Measurements from ENCODE around the gene TUB. TPM values are rescaled to one million over a fixed set of nuclear protein-coding genes. Genes with fewer than 3 reads are reported as not detected.

TUB gene
- total RNA-seq, 1 donor from 2014 or later: 2.8 TPM

DNA sequence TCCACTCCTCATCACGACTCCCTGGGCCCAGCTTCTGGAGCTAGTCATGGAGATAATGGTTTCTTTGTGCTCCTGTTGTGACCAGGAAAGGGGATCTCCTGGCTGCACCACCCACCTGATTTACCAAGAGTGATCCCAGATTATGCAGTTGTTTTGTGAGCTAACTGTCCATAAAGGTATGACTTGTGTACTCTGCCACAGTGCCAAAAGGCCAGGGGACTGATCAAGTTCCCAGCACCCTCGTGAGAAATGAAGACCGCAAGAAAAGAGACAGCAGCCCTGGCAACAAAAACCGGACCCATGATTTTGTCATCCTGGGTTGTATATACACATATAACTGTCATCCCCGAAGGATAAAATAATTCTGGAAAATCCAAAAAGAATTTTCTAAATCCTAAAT lies 26.6 kb downstream of the TUB start:
- no peaks in the 10 kb centered on the region for H3K9me3 Mint-ChIP-seq (ENCODE audit: unreplicated experiment)
- H3K27ac Mint-ChIP-seq (ENCODE audit: unreplicated experiment): no peak overlapping the region
- H3K36me3 Mint-ChIP-seq (ENCODE audit: unreplicated experiment): no peaks in the 10 kb centered on the region
- no peak for DNase-seq
- H3K4me1 Mint-ChIP-seq (ENCODE audit: low read depth, unreplicated experiment): no peaks in the 10 kb centered on the region
- no peak overlapping the region for H3K4me3 Mint-ChIP-seq (ENCODE audit: unreplicated experiment)
- TF ChIP-seq, protein P1, sequence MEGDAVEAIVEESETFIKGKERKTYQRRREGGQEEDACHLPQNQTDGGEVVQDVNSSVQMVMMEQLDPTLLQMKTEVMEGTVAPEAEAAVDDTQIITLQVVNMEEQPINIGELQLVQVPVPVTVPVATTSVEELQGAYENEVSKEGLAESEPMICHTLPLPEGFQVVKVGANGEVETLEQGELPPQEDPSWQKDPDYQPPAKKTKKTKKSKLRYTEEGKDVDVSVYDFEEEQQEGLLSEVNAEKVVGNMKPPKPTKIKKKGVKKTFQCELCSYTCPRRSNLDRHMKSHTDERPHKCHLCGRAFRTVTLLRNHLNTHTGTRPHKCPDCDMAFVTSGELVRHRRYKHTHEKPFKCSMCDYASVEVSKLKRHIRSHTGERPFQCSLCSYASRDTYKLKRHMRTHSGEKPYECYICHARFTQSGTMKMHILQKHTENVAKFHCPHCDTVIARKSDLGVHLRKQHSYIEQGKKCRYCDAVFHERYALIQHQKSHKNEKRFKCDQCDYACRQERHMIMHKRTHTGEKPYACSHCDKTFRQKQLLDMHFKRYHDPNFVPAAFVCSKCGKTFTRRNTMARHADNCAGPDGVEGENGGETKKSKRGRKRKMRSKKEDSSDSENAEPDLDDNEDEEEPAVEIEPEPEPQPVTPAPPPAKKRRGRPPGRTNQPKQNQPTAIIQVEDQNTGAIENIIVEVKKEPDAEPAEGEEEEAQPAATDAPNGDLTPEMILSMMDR (IDR thresholded peaks at IDR 0.05; ENCODE audit: partially characterized antibody, unreplicated experiment): no peak
- H3K27me3 Mint-ChIP-seq (ENCODE audit: unreplicated experiment): peaks cover 2% of the 10 kb centered on the region

DNA sequence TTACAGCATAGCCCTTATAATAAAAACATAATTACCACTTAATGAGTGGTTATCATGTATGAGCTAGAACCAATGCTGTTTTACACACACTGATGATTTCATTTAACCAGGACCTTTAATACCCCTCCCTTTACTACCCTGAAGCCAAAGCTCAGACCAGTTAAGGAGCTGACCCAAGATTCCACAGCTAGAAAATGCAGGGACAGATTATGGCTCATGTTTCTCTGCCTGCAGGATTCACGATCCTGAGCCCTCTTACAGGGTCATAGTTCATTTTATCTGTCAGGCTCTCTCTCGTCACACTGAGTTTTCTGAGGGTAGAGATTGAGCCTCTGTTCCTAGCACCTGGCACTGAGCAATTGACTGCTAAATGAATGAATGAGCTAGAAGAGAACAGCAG lies 27.4 kb downstream of the TUB start:
- H3K27ac Mint-ChIP-seq (ENCODE audit: unreplicated experiment): no peak overlapping the region
- no peaks in the 10 kb centered on the region for H3K4me1 Mint-ChIP-seq (ENCODE audit: low read depth, unreplicated experiment)
- H3K9me3 Mint-ChIP-seq (ENCODE audit: unreplicated experiment): no peaks in the 10 kb centered on the region
- no peaks in the 10 kb centered on the region for H3K36me3 Mint-ChIP-seq (ENCODE audit: unreplicated experiment)
- TF ChIP-seq, protein P1 (IDR thresholded peaks at IDR 0.05; ENCODE audit: partially characterized antibody, unreplicated experiment): no peak
- no peak overlapping the region for H3K4me3 Mint-ChIP-seq (ENCODE audit: unreplicated experiment)
- H3K27me3 Mint-ChIP-seq (ENCODE audit: unreplicated experiment): peaks cover 2% of the 10 kb centered on the region
- DNase-seq: no peak

DNA sequence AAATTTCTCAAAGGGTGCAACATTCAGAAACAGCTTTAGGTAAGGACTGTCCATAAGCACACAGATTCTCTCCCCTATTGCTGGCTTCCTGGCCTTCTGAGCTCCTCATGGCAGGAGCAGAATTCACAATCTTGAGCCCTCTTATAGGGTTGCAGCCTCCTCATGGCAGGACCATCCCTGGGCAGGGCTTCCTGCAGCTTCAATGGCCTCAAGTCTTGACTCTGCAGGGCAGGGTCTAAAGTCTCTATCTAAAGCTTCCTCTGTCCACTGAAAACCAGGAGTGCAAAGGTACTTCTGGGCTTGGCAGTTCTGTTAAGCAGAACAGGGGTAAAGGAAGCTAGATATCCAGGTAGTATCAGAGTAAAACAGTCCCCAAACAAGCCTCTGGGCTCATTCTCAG lies 28.7 kb downstream of the TUB start:
- TF ChIP-seq, protein P1 (IDR thresholded peaks at IDR 0.05; ENCODE audit: partially characterized antibody, unreplicated experiment): no peak
- H3K27me3 Mint-ChIP-seq (ENCODE audit: unreplicated experiment): peaks cover 2% of the 10 kb centered on the region
- H3K27ac Mint-ChIP-seq (ENCODE audit: unreplicated experiment): no peak overlapping the region
- peaks cover 2% of the 10 kb centered on the region for H3K9me3 Mint-ChIP-seq (ENCODE audit: unreplicated experiment)
- no peak for DNase-seq
- H3K4me3 Mint-ChIP-seq (ENCODE audit: unreplicated experiment): no peak overlapping the region
- peaks cover 7% of the 10 kb centered on the region for H3K36me3 Mint-ChIP-seq (ENCODE audit: unreplicated experiment)
- H3K4me1 Mint-ChIP-seq (ENCODE audit: low read depth, unreplicated experiment): no peaks in the 10 kb centered on the region

DNA sequence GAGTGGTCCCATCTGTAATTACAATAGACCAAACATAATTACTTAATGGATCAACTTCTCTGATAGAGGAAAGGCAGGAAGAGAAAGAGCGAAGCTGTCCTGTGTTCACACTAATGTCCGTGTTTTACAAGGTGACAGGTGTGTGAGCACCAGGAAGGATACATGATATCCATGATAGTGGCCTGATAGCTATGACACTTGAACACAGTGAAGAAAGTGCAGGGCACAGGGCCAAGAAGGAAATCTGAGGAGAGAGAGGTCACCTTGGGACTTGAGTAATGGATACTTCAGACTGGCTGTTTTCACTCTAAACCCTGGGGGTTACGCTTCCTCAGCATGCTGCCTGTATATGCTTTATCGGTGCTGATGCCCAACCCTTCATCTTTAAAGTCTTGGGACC lies 29.4 kb downstream of the TUB start:
- TF ChIP-seq, protein P1 (IDR thresholded peaks at IDR 0.05; ENCODE audit: partially characterized antibody, unreplicated experiment): no peak

DNA sequence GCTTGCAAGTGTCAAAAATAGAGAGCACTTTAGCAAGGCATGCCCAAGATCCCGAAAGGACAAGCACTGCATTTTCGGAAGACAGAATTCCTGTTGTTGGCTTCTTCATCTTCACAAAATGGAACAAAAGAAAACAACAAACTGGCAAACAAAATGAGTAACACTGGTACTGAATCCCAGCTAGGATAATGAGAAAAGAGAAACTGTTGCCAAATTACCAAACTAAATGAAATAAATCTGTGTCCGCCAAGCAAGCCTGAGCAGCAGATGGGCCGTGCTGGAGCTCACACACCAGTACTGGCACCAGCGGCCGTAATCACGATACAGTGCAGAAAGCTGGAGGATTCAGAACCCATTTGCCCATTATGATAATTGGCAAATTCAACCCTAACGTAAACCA lies 30.6 kb downstream of the TUB start:
- H3K4me3 Mint-ChIP-seq (ENCODE audit: unreplicated experiment): no peak overlapping the region
- H3K27ac Mint-ChIP-seq (ENCODE audit: unreplicated experiment): no peak overlapping the region
- H3K36me3 Mint-ChIP-seq (ENCODE audit: unreplicated experiment): peaks cover 19% of the 10 kb centered on the region
- H3K9me3 Mint-ChIP-seq (ENCODE audit: unreplicated experiment): peaks cover 12% of the 10 kb centered on the region
- TF ChIP-seq, protein P1 (IDR thresholded peaks at IDR 0.05; ENCODE audit: partially characterized antibody, unreplicated experiment): no peak
- H3K27me3 Mint-ChIP-seq (ENCODE audit: unreplicated experiment): peaks cover 2% of the 10 kb centered on the region
- no peaks in the 10 kb centered on the region for H3K4me1 Mint-ChIP-seq (ENCODE audit: low read depth, unreplicated experiment)
- DNase-seq: no peak

More for the DNA sequence above, 29.4 kb downstream of the TUB start:
- no peak overlapping the region for H3K27ac Mint-ChIP-seq (ENCODE audit: unreplicated experiment)
- no peak for DNase-seq
- H3K4me3 Mint-ChIP-seq (ENCODE audit: unreplicated experiment): no peak overlapping the region
- peaks cover 6% of the 10 kb centered on the region for H3K9me3 Mint-ChIP-seq (ENCODE audit: unreplicated experiment)
- H3K4me1 Mint-ChIP-seq (ENCODE audit: low read depth, unreplicated experiment): no peaks in the 10 kb centered on the region
- H3K27me3 Mint-ChIP-seq (ENCODE audit: unreplicated experiment): peaks cover 2% of the 10 kb centered on the region
- peaks cover 12% of the 10 kb centered on the region for H3K36me3 Mint-ChIP-seq (ENCODE audit: unreplicated experiment)

Data from glutamatergic neuron (in vitro differentiated cells).